Measurements from ENCODE around the gene GPRIN3.

- TF ChIP-seq, protein P1, sequence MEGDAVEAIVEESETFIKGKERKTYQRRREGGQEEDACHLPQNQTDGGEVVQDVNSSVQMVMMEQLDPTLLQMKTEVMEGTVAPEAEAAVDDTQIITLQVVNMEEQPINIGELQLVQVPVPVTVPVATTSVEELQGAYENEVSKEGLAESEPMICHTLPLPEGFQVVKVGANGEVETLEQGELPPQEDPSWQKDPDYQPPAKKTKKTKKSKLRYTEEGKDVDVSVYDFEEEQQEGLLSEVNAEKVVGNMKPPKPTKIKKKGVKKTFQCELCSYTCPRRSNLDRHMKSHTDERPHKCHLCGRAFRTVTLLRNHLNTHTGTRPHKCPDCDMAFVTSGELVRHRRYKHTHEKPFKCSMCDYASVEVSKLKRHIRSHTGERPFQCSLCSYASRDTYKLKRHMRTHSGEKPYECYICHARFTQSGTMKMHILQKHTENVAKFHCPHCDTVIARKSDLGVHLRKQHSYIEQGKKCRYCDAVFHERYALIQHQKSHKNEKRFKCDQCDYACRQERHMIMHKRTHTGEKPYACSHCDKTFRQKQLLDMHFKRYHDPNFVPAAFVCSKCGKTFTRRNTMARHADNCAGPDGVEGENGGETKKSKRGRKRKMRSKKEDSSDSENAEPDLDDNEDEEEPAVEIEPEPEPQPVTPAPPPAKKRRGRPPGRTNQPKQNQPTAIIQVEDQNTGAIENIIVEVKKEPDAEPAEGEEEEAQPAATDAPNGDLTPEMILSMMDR (conservative IDR thresholded peaks at IDR 0.05): no peak
- TF ChIP-seq ZFX (IDR thresholded peaks at IDR 0.05): no peak
These were observed 90.0 kb downstream of the GPRIN3 start for GRCh38 chr4:89217604-89218003.
